Brain microvascular endothelial cell (primary cell): ENCODE results near the gene NLRP3.

ENCODE experiments used
- DNase-seq: peaks from one replicate; pipeline ENCODE4 v3.0.0-alpha.2; 2020
- H3K27ac ChIP-seq: fragments of 250-450 bp; sonication (Bioruptor Pico); 2 replicates; pipeline ENCODE4 v1.5.1; 2020; ENCODE audit warnings: mild to moderate bottlenecking, moderate library complexity
- H3K27me3 ChIP-seq: fragments of 250-450 bp; sonication (Bioruptor Pico); replicated peaks from 2 replicates; pipeline ENCODE4 v1.5.1; 2020; ENCODE audit warnings: mild to moderate bottlenecking
- H3K36me3 ChIP-seq: fragments of 250-450 bp; sonication (Bioruptor Pico); replicated peaks from 2 replicates; pipeline ENCODE4 v1.5.1; 2020; ENCODE audit warnings: mild to moderate bottlenecking
- H3K4me3 ChIP-seq: 2 replicates; pipeline ENCODE4 v1.5.1; 2011; ENCODE audit warnings: low read depth, mild to moderate bottlenecking, control low read depth, low read length, moderate library complexity
- in situ Hi-C: cut with HindIII; loops from 2 replicates; pipeline ENCODE4 v1.10.0; 2017; ENCODE audit warnings: low sequenced_read_pairs, low pct_ligation_motif_present
- TF ChIP-seq, protein P1 (sequence below): IDR thresholded peaks from 2 replicates; pipeline ENCODE4 v1.5.1; 2011; ENCODE audit warnings: low read depth, mild to moderate bottlenecking, moderate library complexity, low read length, control low read depth, inconsistent platforms; ENCODE audit errors: missing control alignments

Gene NLRP3

DNA sequence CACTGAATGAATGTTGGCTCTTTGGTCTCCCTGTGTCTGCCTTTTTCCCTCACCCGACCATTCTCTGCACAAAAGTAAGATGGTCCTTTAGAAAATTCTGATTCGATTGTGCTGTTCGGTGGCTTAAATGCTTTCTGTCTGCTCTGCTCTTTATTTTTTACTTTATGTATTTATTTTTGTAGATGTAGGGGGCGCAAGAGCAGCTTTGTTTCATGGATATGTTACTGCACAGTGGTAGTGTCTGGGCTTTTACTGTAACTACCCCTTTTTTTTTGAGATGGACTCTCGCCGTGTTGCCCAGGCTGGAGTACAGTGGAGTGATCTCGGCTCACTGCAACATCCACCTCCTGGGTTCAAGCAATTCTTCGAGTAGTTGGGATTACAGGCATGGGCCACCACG is 15.7 kb downstream of the NLRP3 start:
- in situ Hi-C loops = no loop called here
- DNase-seq = no peak
- TF ChIP-seq, protein P1, sequence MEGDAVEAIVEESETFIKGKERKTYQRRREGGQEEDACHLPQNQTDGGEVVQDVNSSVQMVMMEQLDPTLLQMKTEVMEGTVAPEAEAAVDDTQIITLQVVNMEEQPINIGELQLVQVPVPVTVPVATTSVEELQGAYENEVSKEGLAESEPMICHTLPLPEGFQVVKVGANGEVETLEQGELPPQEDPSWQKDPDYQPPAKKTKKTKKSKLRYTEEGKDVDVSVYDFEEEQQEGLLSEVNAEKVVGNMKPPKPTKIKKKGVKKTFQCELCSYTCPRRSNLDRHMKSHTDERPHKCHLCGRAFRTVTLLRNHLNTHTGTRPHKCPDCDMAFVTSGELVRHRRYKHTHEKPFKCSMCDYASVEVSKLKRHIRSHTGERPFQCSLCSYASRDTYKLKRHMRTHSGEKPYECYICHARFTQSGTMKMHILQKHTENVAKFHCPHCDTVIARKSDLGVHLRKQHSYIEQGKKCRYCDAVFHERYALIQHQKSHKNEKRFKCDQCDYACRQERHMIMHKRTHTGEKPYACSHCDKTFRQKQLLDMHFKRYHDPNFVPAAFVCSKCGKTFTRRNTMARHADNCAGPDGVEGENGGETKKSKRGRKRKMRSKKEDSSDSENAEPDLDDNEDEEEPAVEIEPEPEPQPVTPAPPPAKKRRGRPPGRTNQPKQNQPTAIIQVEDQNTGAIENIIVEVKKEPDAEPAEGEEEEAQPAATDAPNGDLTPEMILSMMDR = no peak
- Histone ChIP-seq H3K27ac (no peak overlapping the region), H3K36me3 (no peaks in the 10 kb centered on the region), H3K4me3 (no peak overlapping the region), H3K27me3 (no peaks in the 10 kb centered on the region)

DNA sequence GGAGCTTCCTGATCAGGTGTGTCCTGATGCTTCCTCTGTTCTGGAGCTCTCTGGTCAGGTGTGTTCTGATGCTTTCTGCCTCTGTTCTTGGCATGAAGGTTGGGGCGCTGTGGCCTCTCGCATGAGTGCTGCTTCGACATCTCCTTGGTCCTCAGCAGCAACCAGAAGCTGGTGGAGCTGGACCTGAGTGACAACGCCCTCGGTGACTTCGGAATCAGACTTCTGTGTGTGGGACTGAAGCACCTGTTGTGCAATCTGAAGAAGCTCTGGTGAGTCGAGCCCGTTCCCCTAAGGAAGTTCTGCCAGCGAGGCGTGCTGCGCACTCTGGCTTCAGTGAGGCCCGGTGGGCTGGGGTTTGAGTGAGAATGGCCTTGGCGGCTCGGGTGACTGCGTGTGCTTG is 18.0 kb downstream of the NLRP3 start:
- Histone ChIP-seq H3K4me3 (no peak overlapping the region), H3K27me3 (no peaks in the 10 kb centered on the region), H3K36me3 (no peaks in the 10 kb centered on the region), H3K27ac (no peak overlapping the region)
- TF ChIP-seq, protein P1 = no peak
- DNase-seq = no peak
- in situ Hi-C loops = no loop called here

DNA sequence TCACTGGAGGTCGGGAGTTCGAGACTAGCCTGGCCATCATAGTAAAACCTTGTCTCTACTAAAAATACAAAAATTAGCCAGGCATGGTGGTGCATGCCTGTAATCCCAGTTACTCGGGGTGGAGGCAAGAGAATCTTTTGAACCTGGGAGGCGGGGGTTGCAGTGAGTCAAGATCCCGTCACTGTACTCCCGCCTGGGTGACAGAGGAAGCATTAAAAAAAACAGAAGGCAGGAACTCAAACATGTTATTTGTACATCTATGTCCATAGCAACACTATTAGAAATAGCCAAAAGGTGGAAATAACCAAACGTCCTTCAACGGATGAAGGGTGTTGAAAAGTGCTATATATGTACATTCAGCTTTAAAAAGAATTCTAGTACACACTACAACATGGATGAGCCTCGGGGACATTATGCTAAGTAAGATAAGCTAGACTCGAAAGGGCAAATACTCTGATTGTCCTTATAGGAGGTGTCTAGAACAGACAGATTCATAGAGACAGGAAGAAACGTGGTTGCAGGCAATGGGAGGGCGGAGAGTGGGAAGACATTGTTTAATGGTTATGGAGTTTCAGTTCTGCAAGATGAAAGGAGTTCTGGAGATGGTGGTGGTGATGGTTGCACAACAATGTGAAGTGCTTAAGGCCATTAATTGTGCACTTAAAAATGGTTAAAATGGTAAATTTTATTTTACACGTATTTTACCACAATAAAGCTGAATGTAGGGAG is 19.2 kb downstream of the NLRP3 start:
- no peaks in the 10 kb centered on the region for H3K36me3 ChIP-seq
- H3K4me3 ChIP-seq = no peak overlapping the region
- no peaks in the 10 kb centered on the region for H3K27me3 ChIP-seq
- H3K27ac ChIP-seq = no peak overlapping the region
- in situ Hi-C loops = no loop called here
- TF ChIP-seq, protein P1 = no peak
- DNase-seq = no peak

DNA sequence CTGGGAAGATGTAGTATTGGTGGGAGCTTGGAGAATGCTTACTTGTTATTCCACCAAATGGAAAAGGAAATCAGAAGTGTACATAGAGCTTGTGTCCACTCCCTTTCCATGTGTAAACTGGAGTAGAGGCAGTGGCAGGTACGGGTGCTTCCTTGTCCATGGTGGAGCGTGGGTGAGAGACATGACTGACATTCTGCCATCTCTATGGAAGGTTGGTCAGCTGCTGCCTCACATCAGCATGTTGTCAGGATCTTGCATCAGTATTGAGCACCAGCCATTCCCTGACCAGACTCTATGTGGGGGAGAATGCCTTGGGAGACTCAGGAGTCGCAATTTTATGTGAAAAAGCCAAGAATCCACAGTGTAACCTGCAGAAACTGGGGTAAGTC is 19.8 kb downstream of the NLRP3 start:
- Histone ChIP-seq H3K4me3 (no peak overlapping the region), H3K36me3 (no peaks in the 10 kb centered on the region), H3K27ac (no peak overlapping the region), H3K27me3 (no peaks in the 10 kb centered on the region)
- in situ Hi-C loops = no loop called here
- TF ChIP-seq, protein P1 = no peak
- no peak for DNase-seq

DNA sequence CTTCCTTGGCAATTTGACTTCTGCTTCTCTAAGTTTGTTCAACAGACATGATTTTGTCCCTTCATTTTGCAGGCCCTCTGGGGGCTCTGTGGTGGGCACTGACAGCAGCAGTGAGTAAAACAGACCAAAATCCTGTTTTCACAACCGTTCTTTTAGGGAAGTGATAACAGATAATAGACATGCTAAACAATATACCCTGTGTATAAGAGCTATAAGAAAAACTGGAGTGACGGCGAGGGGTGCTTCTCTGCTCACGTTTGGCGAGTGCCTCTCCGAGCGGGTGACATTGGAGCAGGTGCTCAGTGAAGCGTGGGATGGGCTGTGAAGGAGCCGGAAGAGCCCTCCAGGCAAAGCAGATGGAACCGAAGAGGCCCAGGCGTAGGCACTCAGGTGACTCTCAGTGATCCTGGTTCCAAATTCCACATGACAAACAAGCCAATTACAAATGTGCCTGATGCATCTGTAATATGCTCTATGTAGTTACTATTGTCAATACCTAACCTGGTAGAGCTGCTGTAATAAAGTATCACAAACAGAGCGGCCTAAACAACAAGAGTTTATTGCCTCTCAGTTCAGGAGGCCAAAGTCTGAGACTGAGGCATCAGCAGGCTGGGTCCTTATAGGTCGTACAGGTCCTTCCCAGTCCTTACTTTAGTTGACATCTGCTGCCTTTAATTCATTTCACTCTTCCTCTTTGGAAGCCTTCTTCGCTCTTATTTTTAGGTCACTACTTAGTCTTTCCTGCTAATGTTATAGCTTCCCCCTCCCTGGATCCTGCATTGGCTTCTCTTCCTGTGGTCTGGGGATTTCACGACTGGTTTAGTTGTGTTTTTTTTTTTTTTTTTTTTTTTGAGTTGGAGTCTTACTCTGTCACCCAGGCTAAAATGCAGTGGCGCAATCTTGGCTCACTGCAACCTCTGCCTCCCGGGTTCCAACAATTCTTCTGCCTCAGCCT is 21.9 kb downstream of the NLRP3 start:
- TF ChIP-seq, protein P1 = no peak
- DNase-seq = no peak
- Histone ChIP-seq H3K27me3 (no peaks in the 10 kb centered on the region), H3K4me3 (no peak overlapping the region), H3K36me3 (no peaks in the 10 kb centered on the region), H3K27ac (no peak overlapping the region)
- in situ Hi-C loops = no loop called here
